HEK293 (cell line): Measurements from ENCODE around the gene EYS.

ENCODE experiments used
- CTCF ChIA-PET: fragments of 350-600 bp; formaldehyde crosslinking; extraction: SDS; loops from one replicate; lab custom pipeline; 2021; ENCODE audit warnings: antibody characterized with exemption; lab: Yijun Ruan, JAX
- POLR2A ChIA-PET: fragments of 300-600 bp; formaldehyde crosslinking; extraction: SDS; loops from one replicate; lab custom pipeline; 2020; ENCODE audit warnings: antibody characterized with exemption, inconsistent platforms; lab: Yijun Ruan, JAX
- H3K27ac ChIP-seq: fragments of 200-500 bp; sonication (Bioruptor generic); 2 replicates; pipeline ENCODE4 v1.5.1; 2014; ENCODE audit warnings: low read depth, low read length, control low read depth, inconsistent platforms; ENCODE audit errors: extremely low read depth
- H3K36me3 ChIP-seq, 2 experiments: fragments of 200-500 bp in 1 of 2; sonication (Bioruptor generic) in 1 of 2; 1 replicate in 1 of 2; 2 replicates in 1 of 2; pipeline ENCODE4 v1.5.1; 2014 to 2017; ENCODE audit warnings: inconsistent platforms in 2 of 2, low read length in 2 of 2; ENCODE audit not compliant: control insufficient read depth in 2 of 2, insufficient read depth in 1 of 2
- H3K4me1 ChIP-seq: fragments of 200-500 bp; sonication (Bioruptor generic); 2 replicates; pipeline ENCODE4 v1.5.1; 2014; ENCODE audit warnings: mild to moderate bottlenecking, low read length, inconsistent platforms; ENCODE audit not compliant: control insufficient read depth, insufficient read depth
- H3K4me3 ChIP-seq: 2 replicates; pipeline ENCODE4 v1.5.1; 2011; ENCODE audit warnings: low read depth, mild to moderate bottlenecking, control low read depth, low read length, moderate library complexity
- H3K9me3 ChIP-seq: fragments of 200-500 bp; sonication (Bioruptor generic); 2 replicates; pipeline ENCODE4 v1.5.1; 2014; ENCODE audit warnings: low read depth, low read length, inconsistent platforms; ENCODE audit not compliant: control insufficient read depth, insufficient read depth
- GLIS1 ChIP-seq: fragments of 450-650 bp; formaldehyde crosslinking; IDR thresholded peaks from 2 replicates; pipeline ENCODE4 v1.5.1; 2016; ENCODE audit warnings: missing biosample characterization, missing genetic modification characterization
- HOXA7 ChIP-seq: sonication (generic); formaldehyde crosslinking; IDR thresholded peaks from 2 replicates; pipeline ENCODE4 v1.8.1; 2022; ENCODE audit warnings: missing genetic modification reagents, borderline replicate concordance
- KLF8 ChIP-seq: fragments of 450-650 bp; formaldehyde crosslinking; IDR thresholded peaks from 2 replicates; pipeline ENCODE4 v1.5.1; 2016; ENCODE audit warnings: missing biosample characterization, missing genetic modification characterization
- KLF9 ChIP-seq: fragments of 450-650 bp; formaldehyde crosslinking; IDR thresholded peaks from 2 replicates; pipeline ENCODE4 v1.5.1; 2016; ENCODE audit warnings: missing biosample characterization, missing genetic modification characterization, low read depth
- SCRT1 ChIP-seq: fragments of 450-650 bp; formaldehyde crosslinking; IDR thresholded peaks from 2 replicates; pipeline ENCODE4 v1.5.1; 2016; ENCODE audit warnings: missing biosample characterization, missing genetic modification characterization, borderline replicate concordance
- SCRT2 ChIP-seq: fragments of 450-650 bp; formaldehyde crosslinking; IDR thresholded peaks from 2 replicates; pipeline ENCODE4 v1.5.1; 2016; ENCODE audit warnings: missing biosample characterization, missing genetic modification characterization
- ZBTB1 ChIP-seq: fragments of 450-650 bp; formaldehyde crosslinking; IDR thresholded peaks from 2 replicates; pipeline ENCODE4 v1.5.1; 2016; ENCODE audit warnings: missing biosample characterization, missing genetic modification characterization
- ZNF146 ChIP-seq: fragments of 450-650 bp; formaldehyde crosslinking; IDR thresholded peaks from 2 replicates; pipeline ENCODE4 v1.5.1; 2016; ENCODE audit warnings: missing biosample characterization, missing genetic modification characterization
- ZNF157 ChIP-seq: fragments of 450-650 bp; formaldehyde crosslinking; IDR thresholded peaks from 2 replicates; pipeline ENCODE4 v1.5.1; 2016; ENCODE audit warnings: missing biosample characterization, missing genetic modification characterization
- ZNF324 ChIP-seq: fragments of 450-650 bp; formaldehyde crosslinking; IDR thresholded peaks from 2 replicates; pipeline ENCODE4 v1.5.1; 2016; ENCODE audit warnings: missing biosample characterization, missing genetic modification characterization
- ZNF366 ChIP-seq: fragments of 450-650 bp; formaldehyde crosslinking; conservative IDR thresholded peaks from 2 replicates; pipeline ENCODE4 v1.5.1; 2016; ENCODE audit warnings: missing biosample characterization, missing genetic modification characterization
- ZNF514 ChIP-seq: fragments of 450-650 bp; formaldehyde crosslinking; IDR thresholded peaks from 2 replicates; pipeline ENCODE4 v1.5.1; 2016; ENCODE audit warnings: missing biosample characterization, missing genetic modification characterization
- ZNF76 ChIP-seq: fragments of 450-650 bp; formaldehyde crosslinking; IDR thresholded peaks from 2 replicates; pipeline ENCODE4; 2016; ENCODE audit warnings: low read depth, missing biosample characterization, missing genetic modification characterization, borderline replicate concordance
- ZNF791 ChIP-seq: fragments of 450-650 bp; formaldehyde crosslinking; IDR thresholded peaks from 2 replicates; pipeline ENCODE4 v1.5.1; 2016; ENCODE audit warnings: missing biosample characterization, missing genetic modification characterization
- ZSCAN23 ChIP-seq: fragments of 450-650 bp; formaldehyde crosslinking; IDR thresholded peaks from 2 replicates; pipeline ENCODE4 v1.5.1; 2016; ENCODE audit warnings: missing biosample characterization, missing genetic modification characterization
- TF ChIP-seq, protein P1 (sequence below): fragments of 450-650 bp; formaldehyde crosslinking; IDR thresholded peaks from 2 replicates; pipeline ENCODE4 v1.5.1; 2017; ENCODE audit warnings: missing biosample characterization, missing genetic modification characterization
- TF ChIP-seq, protein P2 (sequence below): fragments of 450-650 bp; formaldehyde crosslinking; IDR thresholded peaks from 2 replicates; pipeline ENCODE4 v1.5.1; 2016; ENCODE audit warnings: missing biosample characterization, missing genetic modification characterization, borderline replicate concordance
- TF ChIP-seq, protein P3 (sequence below): fragments of 450-650 bp; formaldehyde crosslinking; IDR thresholded peaks from 2 replicates; pipeline ENCODE4 v1.5.1; 2016; ENCODE audit warnings: missing biosample characterization, missing genetic modification characterization
- TF ChIP-seq, protein P4 (sequence below): fragments of 450-650 bp; formaldehyde crosslinking; IDR thresholded peaks from 2 replicates; pipeline ENCODE4 v1.5.1; 2016; ENCODE audit warnings: missing biosample characterization, missing genetic modification characterization
- TF ChIP-seq, protein P5 (sequence below): sonication (generic); formaldehyde crosslinking; IDR thresholded peaks from 2 replicates; pipeline ENCODE4 v1.8.1; 2022; ENCODE audit warnings: mild to moderate bottlenecking, moderate library complexity, missing genetic modification reagents

EYS gene

DNA sequence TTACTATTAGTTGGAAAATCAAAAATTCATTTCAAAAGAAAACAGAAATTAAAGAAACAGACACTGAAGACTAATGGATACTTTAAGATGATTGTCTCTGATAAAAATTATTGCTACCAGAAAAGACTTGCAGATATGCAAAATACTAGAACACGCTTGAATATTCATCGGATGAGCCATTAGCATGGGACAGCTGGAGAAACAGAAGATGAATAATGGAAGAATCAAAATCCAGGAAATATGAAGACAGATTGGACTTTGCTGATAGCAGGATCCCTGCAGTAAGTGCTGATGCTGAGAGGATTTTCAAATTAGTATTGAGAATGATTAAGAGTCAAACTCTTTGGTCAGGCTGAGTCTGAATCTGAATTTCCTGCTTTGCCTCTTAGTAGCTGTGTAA, 169.4 kb downstream of the EYS start:
- H3K9me3 ChIP-seq = no peaks in the 10 kb centered on the region
- H3K4me1 ChIP-seq = no peaks in the 10 kb centered on the region
- no peaks in the 10 kb centered on the region for H3K36me3 ChIP-seq
- CTCF ChIA-PET = no interaction called here
- POLR2A ChIA-PET = no interaction called here
- TF ChIP-seq ZBTB1 (tag by site-specific recombination) (no peak), SCRT1 (no peak), ZNF157 (tag by site-specific recombination) (no peak), ZNF791 (tag by site-specific recombination) (no peak), GLIS1 (tag by site-specific recombination) (no peak), ZSCAN23 (tag by site-specific recombination) (no peak)
- TF ChIP-seq, protein P1, sequence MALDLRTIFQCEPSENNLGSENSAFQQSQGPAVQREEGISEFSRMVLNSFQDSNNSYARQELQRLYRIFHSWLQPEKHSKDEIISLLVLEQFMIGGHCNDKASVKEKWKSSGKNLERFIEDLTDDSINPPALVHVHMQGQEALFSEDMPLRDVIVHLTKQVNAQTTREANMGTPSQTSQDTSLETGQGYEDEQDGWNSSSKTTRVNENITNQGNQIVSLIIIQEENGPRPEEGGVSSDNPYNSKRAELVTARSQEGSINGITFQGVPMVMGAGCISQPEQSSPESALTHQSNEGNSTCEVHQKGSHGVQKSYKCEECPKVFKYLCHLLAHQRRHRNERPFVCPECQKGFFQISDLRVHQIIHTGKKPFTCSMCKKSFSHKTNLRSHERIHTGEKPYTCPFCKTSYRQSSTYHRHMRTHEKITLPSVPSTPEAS = no peak
- TF ChIP-seq, protein P2, sequence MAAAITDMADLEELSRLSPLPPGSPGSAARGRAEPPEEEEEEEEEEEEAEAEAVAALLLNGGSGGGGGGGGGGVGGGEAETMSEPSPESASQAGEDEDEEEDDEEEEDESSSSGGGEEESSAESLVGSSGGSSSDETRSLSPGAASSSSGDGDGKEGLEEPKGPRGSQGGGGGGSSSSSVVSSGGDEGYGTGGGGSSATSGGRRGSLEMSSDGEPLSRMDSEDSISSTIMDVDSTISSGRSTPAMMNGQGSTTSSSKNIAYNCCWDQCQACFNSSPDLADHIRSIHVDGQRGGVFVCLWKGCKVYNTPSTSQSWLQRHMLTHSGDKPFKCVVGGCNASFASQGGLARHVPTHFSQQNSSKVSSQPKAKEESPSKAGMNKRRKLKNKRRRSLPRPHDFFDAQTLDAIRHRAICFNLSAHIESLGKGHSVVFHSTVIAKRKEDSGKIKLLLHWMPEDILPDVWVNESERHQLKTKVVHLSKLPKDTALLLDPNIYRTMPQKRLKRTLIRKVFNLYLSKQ (tag by site-specific recombination) = no peak
- H3K27ac ChIP-seq = no peak overlapping the region
- H3K4me3 ChIP-seq = no peak overlapping the region

DNA sequence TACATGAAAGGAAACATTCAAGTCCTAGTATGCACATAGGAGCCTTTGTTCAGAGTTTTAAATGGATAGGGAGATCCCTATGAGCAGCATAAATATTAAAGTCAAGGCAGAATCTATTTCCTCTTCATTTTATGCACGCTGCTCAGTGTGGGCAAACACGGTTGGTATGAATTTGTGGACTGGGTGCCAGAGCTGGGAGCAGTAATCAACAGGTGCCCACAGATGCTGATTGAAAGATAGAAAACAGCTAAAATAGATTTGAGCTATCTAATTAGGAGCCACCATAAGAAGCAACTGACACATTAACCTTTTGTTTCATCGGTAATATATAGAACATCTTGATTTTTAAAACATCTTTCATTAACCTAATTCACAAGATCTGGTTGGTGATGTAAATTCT, 175.5 kb downstream of the EYS start:
- ChIA-PET CTCF (no interaction called here), POLR2A (no interaction called here)
- no peaks in the 10 kb centered on the region for H3K9me3 ChIP-seq
- no peak overlapping the region for H3K4me3 ChIP-seq
- H3K36me3 ChIP-seq = no peaks in the 10 kb centered on the region
- H3K27ac ChIP-seq = no peak overlapping the region
- TF ChIP-seq SCRT2 (peak; percentile 67), HOXA7 (CRISPR knock-in tag) (no peak)
- TF ChIP-seq, all 188 proteins: peak for 1
- no peaks in the 10 kb centered on the region for H3K4me1 ChIP-seq

DNA sequence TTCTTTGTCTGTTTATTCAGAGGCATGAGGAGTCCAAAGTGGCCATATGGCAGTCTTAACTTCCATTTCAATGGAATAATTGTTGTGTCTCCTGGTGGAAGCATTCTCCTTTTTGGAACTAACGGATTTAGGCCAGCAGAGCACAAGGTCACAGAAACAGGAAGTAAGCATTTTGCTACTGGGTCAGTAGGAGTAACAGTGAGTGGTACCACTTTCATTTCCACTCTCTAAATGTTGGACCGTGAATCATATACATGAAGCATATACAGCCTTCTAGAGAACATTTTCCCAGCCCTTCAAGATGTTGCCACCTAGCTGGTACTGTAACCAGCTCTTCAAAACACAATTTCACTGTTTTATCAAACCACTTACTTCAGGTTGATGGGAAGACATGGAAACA, 182.8 kb downstream of the EYS start:
- POLR2A ChIA-PET = no interaction called here
- H3K9me3 ChIP-seq = no peaks in the 10 kb centered on the region
- no peak overlapping the region for H3K4me3 ChIP-seq
- no peak overlapping the region for H3K27ac ChIP-seq
- H3K4me1 ChIP-seq = no peaks in the 10 kb centered on the region
- TF ChIP-seq, protein P3, sequence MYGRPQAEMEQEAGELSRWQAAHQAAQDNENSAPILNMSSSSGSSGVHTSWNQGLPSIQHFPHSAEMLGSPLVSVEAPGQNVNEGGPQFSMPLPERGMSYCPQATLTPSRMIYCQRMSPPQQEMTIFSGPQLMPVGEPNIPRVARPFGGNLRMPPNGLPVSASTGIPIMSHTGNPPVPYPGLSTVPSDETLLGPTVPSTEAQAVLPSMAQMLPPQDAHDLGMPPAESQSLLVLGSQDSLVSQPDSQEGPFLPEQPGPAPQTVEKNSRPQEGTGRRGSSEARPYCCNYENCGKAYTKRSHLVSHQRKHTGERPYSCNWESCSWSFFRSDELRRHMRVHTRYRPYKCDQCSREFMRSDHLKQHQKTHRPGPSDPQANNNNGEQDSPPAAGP (tag by site-specific recombination) = no peak
- TF ChIP-seq, protein P4, sequence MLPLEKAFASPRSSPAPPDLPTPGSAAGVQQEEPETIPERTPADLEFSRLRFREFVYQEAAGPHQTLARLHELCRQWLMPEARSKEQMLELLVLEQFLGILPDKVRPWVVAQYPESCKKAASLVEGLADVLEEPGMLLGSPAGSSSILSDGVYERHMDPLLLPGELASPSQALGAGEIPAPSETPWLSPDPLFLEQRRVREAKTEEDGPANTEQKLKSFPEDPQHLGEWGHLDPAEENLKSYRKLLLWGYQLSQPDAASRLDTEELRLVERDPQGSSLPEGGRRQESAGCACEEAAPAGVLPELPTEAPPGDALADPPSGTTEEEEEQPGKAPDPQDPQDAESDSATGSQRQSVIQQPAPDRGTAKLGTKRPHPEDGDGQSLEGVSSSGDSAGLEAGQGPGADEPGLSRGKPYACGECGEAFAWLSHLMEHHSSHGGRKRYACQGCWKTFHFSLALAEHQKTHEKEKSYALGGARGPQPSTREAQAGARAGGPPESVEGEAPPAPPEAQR (tag by site-specific recombination) = no peak
- TF ChIP-seq ZNF366 (tag by site-specific recombination) = no peak
- TF ChIP-seq ZNF324 (tag by site-specific recombination) = no peak
- no peak for TF ChIP-seq KLF8 (tag by site-specific recombination)
- no peak for TF ChIP-seq ZNF146 (tag by site-specific recombination)
- TF ChIP-seq, protein P5, sequence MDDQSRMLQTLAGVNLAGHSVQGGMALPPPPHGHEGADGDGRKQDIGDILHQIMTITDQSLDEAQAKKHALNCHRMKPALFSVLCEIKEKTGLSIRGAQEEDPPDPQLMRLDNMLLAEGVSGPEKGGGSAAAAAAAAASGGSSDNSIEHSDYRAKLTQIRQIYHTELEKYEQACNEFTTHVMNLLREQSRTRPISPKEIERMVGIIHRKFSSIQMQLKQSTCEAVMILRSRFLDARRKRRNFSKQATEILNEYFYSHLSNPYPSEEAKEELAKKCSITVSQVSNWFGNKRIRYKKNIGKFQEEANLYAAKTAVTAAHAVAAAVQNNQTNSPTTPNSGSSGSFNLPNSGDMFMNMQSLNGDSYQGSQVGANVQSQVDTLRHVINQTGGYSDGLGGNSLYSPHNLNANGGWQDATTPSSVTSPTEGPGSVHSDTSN (CRISPR knock-in tag) = no peak
- no peak for TF ChIP-seq ZNF514 (tag by site-specific recombination)
- no peak for TF ChIP-seq ZNF76 (tag by site-specific recombination)
- TF ChIP-seq KLF9 = no peak
- H3K36me3 ChIP-seq = no peaks in the 10 kb centered on the region
- CTCF ChIA-PET = no interaction called here
